Naive B cell (primary cell): ENCODE measurements around the gene DNAAF5. TPM values are rescaled to one million over a fixed set of nuclear protein-coding genes. Genes with fewer than 3 reads are reported as not detected.
"Not testable (repeated sequence)": the region's sequence is repeated elsewhere in the genome, so short reads cannot be mapped to it uniquely, and the experiment has no call there.

Experiments
- ATAC-seq, 2 donors: fragments of 150-1000 bp; cut with Tn5 transposase; 2 replicates each; pipeline ENCODE4 v1.10.0; 2021; ENCODE audit warnings: low read depth in 2 of 2, mild to moderate bottlenecking in 2 of 2, moderate library complexity in 2 of 2
- DNase-seq: peaks from one replicate; pipeline ENCODE4 v3.0.0; 2022
- H3K27ac Mint-ChIP-seq, 6 donors: one replicate each; pipeline ENCODE4 v1.8.0; 2020 to 2022; ENCODE audit warnings: mild to moderate bottlenecking in 6 of 6, mixed read lengths in 6 of 6, moderate library complexity in 5 of 6, inconsistent platforms in 2 of 6
- H3K27me3 Mint-ChIP-seq, 3 donors: one replicate each; pipeline ENCODE4 v1.8.0; 2021 to 2022; ENCODE audit warnings: mixed read lengths in 3 of 3, mild to moderate bottlenecking in 1 of 3
- H3K36me3 Mint-ChIP-seq, 2 donors: one replicate each; pipeline ENCODE4 v1.8.0; 2020 to 2022; ENCODE audit warnings: mixed read lengths in 2 of 2, inconsistent platforms in 1 of 2, mild to moderate bottlenecking in 1 of 2
- H3K4me1 Mint-ChIP-seq, 3 donors: one replicate each; pipeline ENCODE4 v1.8.0; 2020 to 2022; ENCODE audit warnings: mixed read lengths in 3 of 3, inconsistent platforms in 1 of 3, mild to moderate bottlenecking in 1 of 3, moderate library complexity in 1 of 3
- H3K4me3 Mint-ChIP-seq, 8 donors: one replicate each; pipeline ENCODE4 v1.8.0; 2020 to 2022; ENCODE audit warnings: mild to moderate bottlenecking in 8 of 8, mixed read lengths in 8 of 8, moderate library complexity in 8 of 8, inconsistent platforms in 2 of 8
- H3K9me3 Mint-ChIP-seq, 7 donors: one replicate each; pipeline ENCODE4 v1.8.0; 2020 to 2022; ENCODE audit warnings: mixed read lengths in 7 of 7, mild to moderate bottlenecking in 5 of 7, inconsistent platforms in 2 of 7, moderate library complexity in 1 of 7
- polyA plus RNA-seq, 6 donors: library from polyadenylated mRNA; unstranded; fragments of 300-500 nt; fragmentation: Illumina TruSeq; gene quantifications; one replicate each; pipeline ENCODE4 v1.2.3, GENCODE V29; 2021; ENCODE audit warnings: low read depth in 6 of 6

DNAAF5 gene
- polyA plus RNA-seq, 6 donors from 2014 or later = 1.4 to 4.5 (median 2.3) TPM

- Mint-ChIP-seq H3K4me1 (peaks cover 0 to 4% (median 0%) of the 10 kb centered on the region in 3 donors), H3K27ac (peak overlapping the region in 1 of 6 donors; percentile 72), H3K36me3 (peaks cover 0 to 6% of the 10 kb centered on the region in 2 donors)
Measured at GRCh38 chr7:781936-782529, 55.5 kb downstream of the DNAAF5 start.

GRCh38 chr7:782718-783449 is 56.4 kb downstream of the DNAAF5 start:
- H3K27ac Mint-ChIP-seq = no peak overlapping the region
- ATAC-seq = no peak
- H3K36me3 Mint-ChIP-seq = no peaks in the 10 kb centered on the region
- no peaks in the 10 kb centered on the region for H3K9me3 Mint-ChIP-seq
- H3K27me3 Mint-ChIP-seq = no peaks in the 10 kb centered on the region
- no peak overlapping the region for H3K4me3 Mint-ChIP-seq
- H3K4me1 Mint-ChIP-seq = peaks cover 0 to 4% (median 0%) of the 10 kb centered on the region in 3 donors
- no peak for DNase-seq

More at GRCh38 chr7:781936-782529, 55.5 kb downstream of the DNAAF5 start:
- DNase-seq = no peak
- H3K27me3 Mint-ChIP-seq = no peaks in the 10 kb centered on the region
- H3K9me3 Mint-ChIP-seq = no peaks in the 10 kb centered on the region
- peak overlapping the region in 1 of 8 donors; percentile 33 for H3K4me3 Mint-ChIP-seq
- no peak for ATAC-seq

GRCh38 chr7:783556-784490 is 57.3 kb downstream of the DNAAF5 start:
- no peaks in the 10 kb centered on the region for H3K27me3 Mint-ChIP-seq
- H3K36me3 Mint-ChIP-seq = no peaks in the 10 kb centered on the region
- peaks cover 0 to 4% (median 0%) of the 10 kb centered on the region in 3 donors for H3K4me1 Mint-ChIP-seq
- H3K4me3 Mint-ChIP-seq = no peak overlapping the region
- peak overlapping the region in 1 of 6 donors; percentile 84 for H3K27ac Mint-ChIP-seq
- ATAC-seq = no peak
- no peak for DNase-seq
- peaks cover 0 to 3% (median 0%) of the 10 kb centered on the region in 7 donors for H3K9me3 Mint-ChIP-seq

- Mint-ChIP-seq H3K27me3 (no peaks in the 10 kb centered on the region), H3K4me3 (no peak overlapping the region), H3K4me1 (peaks cover 0 to 4% (median 0%) of the 10 kb centered on the region in 3 donors), H3K36me3 (no peaks in the 10 kb centered on the region), H3K9me3 (peaks cover 0 to 3% (median 0%) of the 10 kb centered on the region in 7 donors), H3K27ac (peak overlapping the region in 1 of 6 donors; percentile 61)
- ATAC-seq (no peak), DNase-seq (no peak)
Measured at GRCh38 chr7:784971-785370, 58.5 kb downstream of the DNAAF5 start.

GRCh38 chr7:785416-785815 is 58.9 kb downstream of the DNAAF5 start:
- Mint-ChIP-seq H3K4me1 (peaks cover 0 to 4% (median 0%) of the 10 kb centered on the region in 3 donors), H3K9me3 (peaks cover 0 to 3% (median 0%) of the 10 kb centered on the region in 7 donors), H3K27ac (peak overlapping the region in 2 of 6 donors; percentile 61 to 74), H3K4me3 (no peak overlapping the region), H3K27me3 (no peaks in the 10 kb centered on the region), H3K36me3 (no peaks in the 10 kb centered on the region)
- DNase-seq (no peak), ATAC-seq (no peak)

- Mint-ChIP-seq H3K4me1 (peaks cover 0 to 4% (median 0%) of the 10 kb centered on the region in 3 donors), H3K27me3 (no peaks in the 10 kb centered on the region), H3K4me3 (no peak overlapping the region), H3K9me3 (peaks cover 0 to 3% (median 0%) of the 10 kb centered on the region in 7 donors), H3K36me3 (no peaks in the 10 kb centered on the region), H3K27ac (peak overlapping the region in 1 of 6 donors; percentile 63)
- DNase-seq = peak; percentile 50
- ATAC-seq = peak; percentile 74 to 84
Measured at GRCh38 chr7:786472-787255, 60.2 kb downstream of the DNAAF5 start.

- Mint-ChIP-seq H3K9me3 (peaks cover 0 to 3% (median 0%) of the 10 kb centered on the region in 7 donors), H3K27me3 (no peaks in the 10 kb centered on the region), H3K27ac (no peak overlapping the region), H3K4me1 (peaks cover 0 to 4% (median 0%) of the 10 kb centered on the region in 3 donors), H3K4me3 (no peak overlapping the region), H3K36me3 (no peaks in the 10 kb centered on the region)
- DNase-seq = no peak
- ATAC-seq = no peak
Measured at GRCh38 chr7:787332-788240, 61.1 kb downstream of the DNAAF5 start.

- no peaks in the 10 kb centered on the region for H3K27me3 Mint-ChIP-seq
- ATAC-seq (no peak), DNase-seq (no peak)
- H3K36me3 Mint-ChIP-seq = no peaks in the 10 kb centered on the region
- no peak overlapping the region for H3K4me3 Mint-ChIP-seq
- peaks cover 0 to 3% (median 0%) of the 10 kb centered on the region in 7 donors for H3K9me3 Mint-ChIP-seq
- H3K27ac Mint-ChIP-seq = no peak overlapping the region
- peaks cover 0 to under 1% (median 0%) of the 10 kb centered on the region in 3 donors for H3K4me1 Mint-ChIP-seq
Measured at GRCh38 chr7:791519-791918, 65.0 kb downstream of the DNAAF5 start.

GRCh38 chr7:794207-794606 is 67.7 kb downstream of the DNAAF5 start:
- no peak overlapping the region for H3K27ac Mint-ChIP-seq
- no peak for DNase-seq
- no peak for ATAC-seq
- no peaks in the 10 kb centered on the region for H3K36me3 Mint-ChIP-seq
- H3K4me1 Mint-ChIP-seq = no peaks in the 10 kb centered on the region
- no peak overlapping the region for H3K4me3 Mint-ChIP-seq
- H3K9me3 Mint-ChIP-seq = peaks cover 0 to 3% (median 0%) of the 10 kb centered on the region in 7 donors
- H3K27me3 Mint-ChIP-seq = no peaks in the 10 kb centered on the region

- Mint-ChIP-seq H3K36me3 (no peaks in the 10 kb centered on the region), H3K9me3 (no peaks in the 10 kb centered on the region), H3K4me3 (no peak overlapping the region), H3K4me1 (no peaks in the 10 kb centered on the region), H3K27me3 (no peaks in the 10 kb centered on the region), H3K27ac (no peak overlapping the region)
- DNase-seq = no peak
- ATAC-seq = no peak
Measured at GRCh38 chr7:794671-795329, 68.3 kb downstream of the DNAAF5 start.

GRCh38 chr7:796434-797169 is 70.1 kb downstream of the DNAAF5 start:
- not testable (repeated sequence) for ATAC-seq, H3K36me3 Mint-ChIP-seq, H3K27me3 Mint-ChIP-seq, H3K4me1 Mint-ChIP-seq, DNase-seq, H3K27ac Mint-ChIP-seq, H3K4me3 Mint-ChIP-seq, H3K9me3 Mint-ChIP-seq
